GM18868 (cell line): Measurements from ENCODE around the gene FBXL7.
"Not testable (repeated sequence)": the region's sequence is repeated elsewhere in the genome, so short reads cannot be mapped to it uniquely, and the experiment has no call there.

Experiments
- ATAC-seq: cut with Tn5 transposase; IDR thresholded peaks from one replicate; pipeline ENCODE4 v1.9.1; 2021; ENCODE audit warnings: mild to moderate bottlenecking, moderate library complexity; ENCODE audit not compliant: unreplicated experiment

The FBXL7 gene

GRCh38 chr5:15852217-15852616 lies 352.2 kb downstream of the FBXL7 start:
- no peak for ATAC-seq

GRCh38 chr5:15852949-15853348 lies 353.0 kb downstream of the FBXL7 start:
- ATAC-seq = no peak

- ATAC-seq = no peak
Measured at GRCh38 chr5:15858326-15858725, 358.3 kb downstream of the FBXL7 start.

- no peak for ATAC-seq
Measured at GRCh38 chr5:15864536-15865215, 364.7 kb downstream of the FBXL7 start.

- not testable (repeated sequence) for ATAC-seq
Measured at GRCh38 chr5:15872259-15872658, 372.3 kb downstream of the FBXL7 start.

GRCh38 chr5:15877914-15878313 lies 377.9 kb downstream of the FBXL7 start:
- no peak for ATAC-seq

- no peak for ATAC-seq
Measured at GRCh38 chr5:15880201-15880600, 380.2 kb downstream of the FBXL7 start.

- ATAC-seq = no peak
Measured at GRCh38 chr5:15885156-15885555, 385.2 kb downstream of the FBXL7 start.

GRCh38 chr5:15886156-15886555 lies 386.2 kb downstream of the FBXL7 start:
- ATAC-seq = no peak

- no peak for ATAC-seq
Measured at GRCh38 chr5:15887093-15887492, 387.1 kb downstream of the FBXL7 start.

- ATAC-seq = no peak
Measured at GRCh38 chr5:15889001-15889400, 389.0 kb downstream of the FBXL7 start.

GRCh38 chr5:15893866-15894265 lies 393.9 kb downstream of the FBXL7 start:
- ATAC-seq = no peak

- ATAC-seq = no peak
Measured at GRCh38 chr5:15897656-15898055, 397.7 kb downstream of the FBXL7 start.

GRCh38 chr5:15898641-15899040 lies 398.7 kb downstream of the FBXL7 start:
- ATAC-seq = no peak

GRCh38 chr5:15899481-15899880 lies 399.5 kb downstream of the FBXL7 start:
- no peak for ATAC-seq

- no peak for ATAC-seq
Measured at GRCh38 chr5:15901151-15901550, 401.2 kb downstream of the FBXL7 start.

- ATAC-seq = no peak
Measured at GRCh38 chr5:15902066-15902465, 402.1 kb downstream of the FBXL7 start.

GRCh38 chr5:15904899-15905830 lies 405.2 kb downstream of the FBXL7 start:
- no peak for ATAC-seq

GRCh38 chr5:15914638-15915037 lies 414.7 kb downstream of the FBXL7 start:
- no peak for ATAC-seq

GRCh38 chr5:15926586-15926985 lies 426.6 kb downstream of the FBXL7 start:
- ATAC-seq = no peak

GRCh38 chr5:15927710-15928380 lies 427.9 kb downstream of the FBXL7 start:
- no peak for ATAC-seq
